Measurements from ENCODE around the gene DLG1. TPM values are rescaled to one million over a fixed set of nuclear protein-coding genes. Genes with fewer than 3 reads are reported as not detected.
"Not testable (repeated sequence)": the region's sequence is repeated elsewhere in the genome, so short reads cannot be mapped to it uniquely, and the experiment has no call there.

Gene DLG1
- total RNA-seq, 1 donor, result 49.6 TPM

GRCh38 chr3:197212290-197212689 lies 86.1 kb downstream of the DLG1 start:
- TF ChIP-seq, protein P1, sequence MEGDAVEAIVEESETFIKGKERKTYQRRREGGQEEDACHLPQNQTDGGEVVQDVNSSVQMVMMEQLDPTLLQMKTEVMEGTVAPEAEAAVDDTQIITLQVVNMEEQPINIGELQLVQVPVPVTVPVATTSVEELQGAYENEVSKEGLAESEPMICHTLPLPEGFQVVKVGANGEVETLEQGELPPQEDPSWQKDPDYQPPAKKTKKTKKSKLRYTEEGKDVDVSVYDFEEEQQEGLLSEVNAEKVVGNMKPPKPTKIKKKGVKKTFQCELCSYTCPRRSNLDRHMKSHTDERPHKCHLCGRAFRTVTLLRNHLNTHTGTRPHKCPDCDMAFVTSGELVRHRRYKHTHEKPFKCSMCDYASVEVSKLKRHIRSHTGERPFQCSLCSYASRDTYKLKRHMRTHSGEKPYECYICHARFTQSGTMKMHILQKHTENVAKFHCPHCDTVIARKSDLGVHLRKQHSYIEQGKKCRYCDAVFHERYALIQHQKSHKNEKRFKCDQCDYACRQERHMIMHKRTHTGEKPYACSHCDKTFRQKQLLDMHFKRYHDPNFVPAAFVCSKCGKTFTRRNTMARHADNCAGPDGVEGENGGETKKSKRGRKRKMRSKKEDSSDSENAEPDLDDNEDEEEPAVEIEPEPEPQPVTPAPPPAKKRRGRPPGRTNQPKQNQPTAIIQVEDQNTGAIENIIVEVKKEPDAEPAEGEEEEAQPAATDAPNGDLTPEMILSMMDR (IDR thresholded peaks at IDR 0.05; ENCODE audit: insufficient read depth, low read length), result no peak
- H3K4me3 ChIP-seq (ENCODE audit: low read depth, low read length), result no peak overlapping the region
- DNase-seq (ENCODE audit: low read depth), result no peak

DNA sequence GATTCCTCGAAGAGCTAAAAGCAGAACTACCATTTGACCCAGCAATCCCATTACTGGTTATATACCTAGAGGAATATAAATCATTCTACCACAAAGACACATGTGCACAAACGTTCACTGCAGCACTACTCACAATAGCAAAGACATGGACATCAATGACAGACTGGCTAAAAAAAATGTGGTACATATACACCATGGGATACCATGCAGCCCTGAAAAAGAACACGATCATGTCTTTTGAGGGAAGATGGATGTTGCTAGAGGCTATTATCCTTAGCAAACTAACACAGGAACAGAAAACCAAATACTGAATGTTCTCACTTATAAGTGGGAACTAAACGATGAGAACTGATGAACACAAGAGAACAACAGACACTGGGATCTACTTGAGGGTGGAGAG lies 86.7 kb downstream of the DLG1 start:
- H3K4me3 ChIP-seq (ENCODE audit: low read depth, low read length); DNase-seq (ENCODE audit: low read depth): not testable (repeated sequence)

DNA sequence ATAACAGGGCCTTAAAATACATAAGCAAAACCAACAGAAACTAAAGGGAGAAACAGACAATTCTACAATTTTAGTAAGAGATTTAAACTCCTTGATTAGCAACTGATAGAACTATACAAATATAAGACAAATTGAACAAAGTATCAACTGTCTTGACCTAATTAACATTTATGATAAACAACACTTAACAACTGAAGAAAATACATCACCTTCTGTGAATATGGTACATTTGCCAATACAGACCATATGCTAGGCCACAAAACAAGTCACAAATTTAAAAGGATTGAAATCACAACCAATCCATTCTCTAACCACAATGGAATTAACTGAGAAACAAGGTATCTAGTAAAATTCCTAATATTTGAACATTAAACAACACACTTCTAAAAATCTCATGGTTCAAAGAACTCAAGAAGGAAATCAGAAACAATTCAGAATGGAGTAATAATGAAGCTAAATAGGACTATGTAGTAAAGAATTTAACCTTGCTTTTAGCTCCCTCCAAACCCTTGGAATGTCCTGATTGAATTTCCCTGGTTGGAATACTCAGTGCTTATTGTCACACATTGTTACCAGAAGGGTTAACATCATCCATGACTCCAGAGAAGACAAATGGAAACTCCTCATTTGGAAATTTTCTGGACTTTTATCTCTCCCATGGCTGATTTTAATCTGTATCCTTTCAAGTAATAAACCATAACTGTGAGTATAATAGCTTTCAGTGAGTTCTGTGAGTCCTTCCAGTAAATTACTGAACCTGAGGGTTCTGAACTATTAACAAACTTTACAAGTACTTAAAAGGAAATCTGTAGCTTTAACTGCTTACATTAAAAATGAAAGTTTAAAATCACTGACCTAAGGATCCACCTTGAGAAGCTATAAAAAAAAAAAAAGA lies 88.8 kb downstream of the DLG1 start:
- DNase-seq (ENCODE audit: low read depth), result no peak
- TF ChIP-seq, protein P1 (IDR thresholded peaks at IDR 0.05; ENCODE audit: insufficient read depth, low read length), result no peak
- H3K4me3 ChIP-seq (ENCODE audit: low read depth, low read length), result no peak overlapping the region

- no peak overlapping the region for H3K4me3 ChIP-seq (ENCODE audit: low read depth, low read length)
- no peak for DNase-seq (ENCODE audit: low read depth)
- TF ChIP-seq, protein P1 (IDR thresholded peaks at IDR 0.05; ENCODE audit: insufficient read depth, low read length), result no peak
Measured at GRCh38 chr3:197206913-197207312, 91.5 kb downstream of the DLG1 start.

GRCh38 chr3:197205675-197206074 lies 92.7 kb downstream of the DLG1 start:
- TF ChIP-seq, protein P1 (IDR thresholded peaks at IDR 0.05; ENCODE audit: insufficient read depth, low read length), result no peak
- no peak for DNase-seq (ENCODE audit: low read depth)
- no peak overlapping the region for H3K4me3 ChIP-seq (ENCODE audit: low read depth, low read length)

- TF ChIP-seq, protein P1 (IDR thresholded peaks at IDR 0.05; ENCODE audit: insufficient read depth, low read length), result no peak
- no peak overlapping the region for H3K4me3 ChIP-seq (ENCODE audit: low read depth, low read length)
- DNase-seq (ENCODE audit: low read depth), result no peak
Measured at GRCh38 chr3:197205265-197205664, 93.1 kb downstream of the DLG1 start.

GRCh38 chr3:197204736-197205135 lies 93.7 kb downstream of the DLG1 start:
- TF ChIP-seq, protein P1 (IDR thresholded peaks at IDR 0.05; ENCODE audit: insufficient read depth, low read length), result no peak
- DNase-seq (ENCODE audit: low read depth), result no peak
- H3K4me3 ChIP-seq (ENCODE audit: low read depth, low read length), result no peak overlapping the region
